K562 (cell line): ENCODE results near the gene DSC1. TPM values are rescaled to one million over a fixed set of nuclear protein-coding genes. Genes with fewer than 3 reads are reported as not detected.

Experiments used
- ATAC-seq: fragments of 200-7000 bp; cut with Tn5 transposase; 3 replicates; pipeline ENCODE4 v1.9.1; 2020; ENCODE audit warnings: moderate library complexity
- BruUV-seq: library from RNA; stranded (reverse); fragments of 400-500 nt; replicated peaks from 2 replicates; lab custom pipeline; 2021; lab: Mats Ljungman, UMichigan
- CTCF ChIA-PET: fragments of 300-600 bp; formaldehyde crosslinking; extraction: SDS; loops from one replicate; lab custom pipeline; 2021; ENCODE audit warnings: low intra/inter-chr PET ratio; lab: Yijun Ruan, JAX
- POLR2A ChIA-PET: fragments of 300-600, 350-650 bp; sonication (Branson Sonifier 250); formaldehyde crosslinking; extraction: SDS; loops from one replicate; lab custom pipeline; 2021; ENCODE audit warnings: antibody characterized with exemption, inconsistent platforms; lab: Yijun Ruan, JAX
- DNase-seq, 4 experiments: peaks; one replicate each; pipeline versions ENCODE4 v3.0.0 to v3.0.0-alpha.2; 2011 to 2018; ENCODE audit warnings: low spot score in 3 of 4, mixed read lengths in 3 of 4; ENCODE audit errors: extremely low read depth in 1 of 4
- FAIRE-seq: peaks from 2 replicates; lab custom pipeline; 2011; peaks lifted over from hg19 to GRCh38; lab: Jason Lieb, UNC
- H2AFZ ChIP-seq: 2 replicates; pipeline ENCODE4 v1.6.0; 2011; ENCODE audit warnings: low read depth, low read length, control low read depth, inconsistent platforms
- H3K27ac ChIP-seq: fragments of 200-600 bp; 3 replicates; pipeline ENCODE4 v1.8.0; 2011; ENCODE audit warnings: low read depth, mild to moderate bottlenecking, control low read depth, inconsistent platforms, low read length, moderate library complexity, mixed read lengths; ENCODE audit errors: extremely low read depth
- H3K27me3 ChIP-seq, 2 experiments: fragments of 300-600 bp in 1 of 2; 2 replicates in 1 of 2; 3 replicates in 1 of 2; pipeline versions ENCODE4 v1.6.0 to v1.8.0; 2011; ENCODE audit warnings: inconsistent platforms in 2 of 2, low read length in 2 of 2, mild to moderate bottlenecking in 1 of 2, mixed read lengths in 1 of 2, moderate library complexity in 1 of 2; ENCODE audit not compliant: control insufficient read depth in 2 of 2, insufficient read depth in 2 of 2
- H3K36me3 ChIP-seq: fragments of 300-600 bp; 3 replicates; pipeline ENCODE4 v1.8.0; 2011; ENCODE audit warnings: mild to moderate bottlenecking, low read length, inconsistent platforms; ENCODE audit not compliant: control insufficient read depth, insufficient read depth
- H3K4me1 ChIP-seq, 2 experiments: fragments of 200-600 bp in 1 of 2; replicated peaks in 1 of 2; 2 replicates in 1 of 2; 3 replicates in 1 of 2; pipeline versions ENCODE4 v1.5.1 to v1.8.0; 2011; ENCODE audit warnings: inconsistent platforms in 2 of 2, low read length in 2 of 2, mild to moderate bottlenecking in 1 of 2, mixed read lengths in 1 of 2, moderate library complexity in 1 of 2; ENCODE audit not compliant: control insufficient read depth in 2 of 2, insufficient read depth in 2 of 2
- H3K4me2 ChIP-seq: 2 replicates; pipeline ENCODE4 v1.6.1; 2011; ENCODE audit warnings: low read length, control low read depth, inconsistent platforms, mixed read lengths; ENCODE audit not compliant: insufficient read depth
- H3K4me3 ChIP-seq: fragments of 200-600 bp; sonication (generic), shearing (Covaris generic); 2 replicates; pipeline ENCODE4 v1.5.1; 2016; ENCODE audit warnings: control low read depth, inconsistent platforms
- H3K79me2 ChIP-seq: fragments of 200-600 bp; 3 replicates; pipeline ENCODE4 v1.8.0; 2011; ENCODE audit warnings: low read length, inconsistent platforms; ENCODE audit not compliant: control insufficient read depth, insufficient read depth
- H3K9ac ChIP-seq, 2 experiments: 2 replicates each; pipeline versions ENCODE4 v1.6.0 to v1.6.1; 2011; ENCODE audit warnings: low read depth in 2 of 2, low read length in 2 of 2, control low read depth in 1 of 2, inconsistent platforms in 1 of 2, mild to moderate bottlenecking in 1 of 2, mixed read lengths in 1 of 2; ENCODE audit not compliant: insufficient read depth in 1 of 2
- H3K9me1 ChIP-seq: one replicate; pipeline ENCODE4 v1.6.0; 2011; ENCODE audit warnings: inconsistent platforms, mild to moderate bottlenecking, low read length, moderate library complexity; ENCODE audit not compliant: control insufficient read depth, insufficient read depth
- H3K9me3 ChIP-seq: replicated peaks from 2 replicates; pipeline ENCODE4 v1.5.1; 2011; ENCODE audit warnings: low read depth, low read length, inconsistent platforms; ENCODE audit not compliant: control insufficient read depth, insufficient read depth
- H4K20me1 ChIP-seq: replicated peaks from 2 replicates; pipeline ENCODE4 v1.6.1; 2011; ENCODE audit warnings: low read length, inconsistent platforms, mixed read lengths; ENCODE audit not compliant: control insufficient read depth, insufficient read depth
- ATF1 ChIP-seq, 2 experiments: fragments of 450-650 bp in 1 of 2; IDR thresholded peaks; 2 replicates each; pipeline ENCODE4 v1.6.1; 2016; ENCODE audit warnings: missing compliant biosample characterization in 1 of 2, missing genetic modification characterization in 1 of 2
- ATF3 ChIP-seq, 2 experiments: fragments of 450-650 bp in 1 of 2; sonication (generic) in 1 of 2; formaldehyde crosslinking in 1 of 2; IDR thresholded peaks in 1 of 2; conservative IDR thresholded peaks in 1 of 2; 2 replicates each; pipeline versions ENCODE4 v1.6.1 to v1.8.1; 2016 to 2023; ENCODE audit warnings: mild to moderate bottlenecking in 2 of 2, moderate library complexity in 2 of 2, inconsistent platforms in 1 of 2, missing genetic modification reagents in 1 of 2
- CBFA2T3 ChIP-seq: fragments of 450-650 bp; IDR thresholded peaks from 2 replicates; pipeline ENCODE4 v1.6.1; 2017
- CCNT2 ChIP-seq: IDR thresholded peaks from 2 replicates; pipeline ENCODE4 v1.6.1; 2011; ENCODE audit warnings: borderline replicate concordance, low read depth, mild to moderate bottlenecking, moderate library complexity, mixed read lengths, low read length; ENCODE audit not compliant: insufficient read length; ENCODE audit errors: extremely low read depth
- NCOA6 ChIP-seq: fragments of 450-650 bp; IDR thresholded peaks from 2 replicates; pipeline ENCODE4 v1.6.1; 2017; ENCODE audit warnings: mild to moderate bottlenecking
- NONO ChIP-seq, 2 experiments: fragments of 200-400 bp in 1 of 2; fragments of 450-650 bp in 1 of 2; formaldehyde crosslinking in 1 of 2; IDR thresholded peaks; 2 replicates each; pipeline ENCODE4 v1.6.1; 2017; ENCODE audit warnings: low read depth in 2 of 2, mild to moderate bottlenecking in 2 of 2, moderate library complexity in 2 of 2, low read length in 1 of 2
- POLR2B ChIP-seq: fragments of 450-650 bp; IDR thresholded peaks from 2 replicates; pipeline ENCODE4 v1.6.1; 2018; ENCODE audit warnings: low read depth; ENCODE audit not compliant: partially characterized antibody
- RB1 ChIP-seq: fragments of 450-650 bp; IDR thresholded peaks from 2 replicates; pipeline ENCODE4 v1.6.1; 2017; ENCODE audit warnings: low read depth, mild to moderate bottlenecking
- RBFOX2 ChIP-seq: fragments of 200-400 bp; formaldehyde crosslinking; IDR thresholded peaks from 2 replicates; pipeline ENCODE4 v1.6.1; 2017; ENCODE audit warnings: low read depth, mild to moderate bottlenecking, low read length, moderate library complexity
- SAFB2 ChIP-seq: fragments of 200-400 bp; formaldehyde crosslinking; IDR thresholded peaks from 2 replicates; pipeline ENCODE4 v1.6.1; 2018; ENCODE audit warnings: borderline replicate concordance, low read length, low read depth, moderate library complexity; ENCODE audit not compliant: severe bottlenecking
- SMARCA4 ChIP-seq: fragments of 450-650 bp; IDR thresholded peaks from 2 replicates; pipeline ENCODE4 v1.6.1; 2016
- VEZF1 ChIP-seq: fragments of 200-800 bp; sonication (Bioruptor generic); IDR thresholded peaks from 2 replicates; pipeline ENCODE4 v1.6.1; 2017; ENCODE audit warnings: missing genetic modification characterization, missing compliant biosample characterization
- WHSC1 ChIP-seq: IDR thresholded peaks from one replicate; pipeline ENCODE4 v1.6.1; 2012; ENCODE audit warnings: low read length, control low read depth, inconsistent platforms
- ZNF175 ChIP-seq: fragments of 200-800 bp; sonication (Bioruptor generic); IDR thresholded peaks from 2 replicates; pipeline ENCODE4 v1.6.1; 2016; ENCODE audit warnings: low read depth, mild to moderate bottlenecking, missing genetic modification characterization, missing compliant biosample characterization
- ZNF644 ChIP-seq: fragments of 200-800 bp; sonication (Bioruptor generic); IDR thresholded peaks from 2 replicates; pipeline ENCODE4 v1.6.1; 2016; ENCODE audit warnings: low read depth, missing genetic modification characterization, missing compliant biosample characterization
- WGBS: fragments of 100-300 bp; shearing (Covaris generic); methylation state at CpG from one replicate; pipeline ENCODE4 v1.1.6; 2016; ENCODE audit warnings: low coverage, mixed read lengths; ENCODE audit not compliant: insufficient coverage; ENCODE audit errors: missing lambda C conversion rate; 5-methylcytosine and 5-hydroxymethylcytosine counted together
- in situ Hi-C: fragments of 300-500 bp; cut with MboI; formaldehyde crosslinking; loops from 4 replicates; pipeline ENCODE4 v1.15.0; 2018; ENCODE audit warnings: inconsistent platforms, mixed read lengths
- intact Hi-C: fragments of 100-400 bp; cut with micrococcal nuclease; formaldehyde crosslinking; loops from 2 replicates; pipeline ENCODE4 v1.14.2; 2022
- polyA plus RNA-seq, 8 experiments: library from polyadenylated mRNA; depleted of rRNA in 4 of 8; stranded (reverse) in 5 of 8; unstranded in 3 of 8; fragments of >200 nt; fragmentation: Nextera tagmentation in 2 of 8; fragmentation: Illumina TruSeq in 1 of 8; extraction: Ambion mirVana in 2 of 8; extraction: Trizol in 1 of 8; gene quantifications; 2 replicates each; pipeline versions ENCODE4 v1.2.1 to v1.2.3, GENCODE V29; 2011 to 2014; ENCODE audit warnings: inconsistent platforms in 1 of 8, missing spikeins in 1 of 8
- total RNA-seq, 7 experiments: library from RNA; depleted of rRNA in 6 of 7; stranded (reverse); fragments of >200 nt in 6 of 7; fragmentation: Illumina TruSeq in 2 of 7; extraction: Trizol in 2 of 7; gene quantifications; 2 replicates each; pipeline versions ENCODE4 v1.2.1 to v1.2.3, GENCODE V29; 2011 to 2021; ENCODE audit warnings: low replicate concordance in 1 of 7

Gene DSC1
- total and polyA plus RNA-seq, 9 of the 15 experiments (the other 6 are each of a cell fraction or from before 2014, with no cell fraction given) = 0.04 to 0.07 (median 0.05) TPM; not detected in 4

- TF ChIP-seq SMARCA4 (no peak), ZNF175 (peak; percentile 47; the same call in 1 of the 2 replicates), ATF1 (CRISPR knock-in tag; IDR thresholded peaks at IDR 0.05) (no peak), ATF1 (tag; IDR thresholded peaks at IDR 0.05) (no peak), WHSC1 (no peak), NONO (IDR thresholded peaks at IDR 0.05; ENCODE audit: low read depth in 2 of 2, low read length in 1 of 2) (no peak), POLR2B (peak; percentile 13), RB1 (no peak)
These were observed 62.0 kb downstream of the DSC1 start (continued) for GRCh38 chr18:31100436-31101182.

- Histone ChIP-seq H3K4me2 (peak overlapping the region; percentile 78), H3K36me3 (no peaks in the 10 kb centered on the region), H3K27ac (peak overlapping the region; percentile 78; the same call in 2 of the 3 replicates), H2AFZ (peak overlapping the region; percentile 75), H3K4me3 (peak overlapping the region; percentile 72; the same call in 1 of the 2 replicates), H3K9me3 (no peaks in the 10 kb centered on the region), H3K9me1 (no peaks in the 10 kb centered on the region), H3K79me2 (peaks cover 41% of the 10 kb centered on the region), H3K27me3 (no peaks in the 10 kb centered on the region), H3K9ac (peak overlapping the region; percentile 69 to 74; a peak in 3 of 4 replicates), H3K4me1 (peaks cover 14 to 26% of the 10 kb centered on the region in 2 experiments), H4K20me1 (no peaks in the 10 kb centered on the region)
- BruUV-seq = no TSS peak
- FAIRE-seq (no peak), ATAC-seq (no peak), DNase-seq (peak in 1 of 4 experiments; percentile 32)
- CTCF ChIA-PET = no interaction called here
- intact Hi-C loops (loop anchor here (2.0 to 10.0 kb wide), 3 partner anchors 98 to 995 kb away; partner anchors contain the start of genes DSG2 and RNF138), in situ Hi-C loops (no loop called here)
- POLR2A ChIA-PET = interaction anchor here (0.7 to 1.8 kb wide), 5 partner anchors 11 to 25 kb away, joined by 3 to 7 read pairs (median 3); no protein-coding TSS in a partner anchor
- 51% methylated on average over 10 of the region's 10 CpGs for WGBS
- TF ChIP-seq ATF1 (CRISPR knock-in tag; IDR thresholded peaks at IDR 0.05) = no peak
- TF ChIP-seq ATF1 (tag; IDR thresholded peaks at IDR 0.05) = no peak
- TF ChIP-seq ATF3 (IDR thresholded peaks at IDR 0.05) = peak; percentile 40; the same call in 1 of the 2 replicates
- TF ChIP-seq ATF3 (CRISPR knock-in tag; conservative IDR thresholded peaks at IDR 0.05) = no peak
- TF ChIP-seq SAFB2 = no peak
- TF ChIP-seq RBFOX2 = 0 out of 2 replicates have a peak, but pooled peaks have one; percentile 24
- TF ChIP-seq VEZF1 = 0 out of 2 replicates have a peak, but pooled peaks have one; percentile 13
- TF ChIP-seq ZNF644 (tag) = 0 out of 2 replicates have a peak, but pooled peaks have one; percentile 15
- 0 out of 2 replicates have a peak, but pooled peaks have one; percentile 14 for TF ChIP-seq CBFA2T3
- no peak for TF ChIP-seq CCNT2
- no peak for TF ChIP-seq NCOA6
These were observed 63.0 kb downstream of the DSC1 start for GRCh38 chr18:31099450-31100230.
